HepG2 (cell line): ENCODE results near the gene CTAGE9. TPM values are rescaled to one million over a fixed set of nuclear protein-coding genes. Genes with fewer than 3 reads are reported as not detected.

ENCODE experiments used
- DRAP1 ChIP-seq: IDR thresholded peaks from 2 replicates; pipeline ENCODE4 v1.6.1; 2016; ENCODE audit warnings: missing genetic modification reagents, missing compliant biosample characterization
- ISL2 ChIP-seq: sonication (generic); formaldehyde crosslinking; IDR thresholded peaks from 2 replicates; pipeline ENCODE4 v1.5.0; 2020; ENCODE audit warnings: missing genetic modification reagents
- KLF11 ChIP-seq: IDR thresholded peaks from 2 replicates; pipeline ENCODE4 v1.6.1; 2016; ENCODE audit warnings: missing compliant biosample characterization
- MEF2D ChIP-seq: sonication (generic); formaldehyde crosslinking; IDR thresholded peaks from 2 replicates; pipeline ENCODE4 v1.5.1; 2020; ENCODE audit warnings: mild to moderate bottlenecking, missing genetic modification reagents
- PITX1 ChIP-seq: sonication (generic); formaldehyde crosslinking; IDR thresholded peaks from 2 replicates; pipeline ENCODE4 v1.5.1; 2020; ENCODE audit warnings: mild to moderate bottlenecking, missing genetic modification reagents
- RBM22 ChIP-seq: fragments of 200-400 bp; formaldehyde crosslinking; optimal IDR thresholded peaks from 2 replicates; pipeline ENCODE3; 2017; ENCODE audit warnings: mild to moderate bottlenecking, low read length, moderate library complexity
- TBX2 ChIP-seq: sonication (generic); formaldehyde crosslinking; IDR thresholded peaks from 2 replicates; pipeline ENCODE4 v1.5.0; 2020; ENCODE audit warnings: missing genetic modification reagents, mild to moderate bottlenecking, borderline replicate concordance
- THAP9 ChIP-seq: sonication (generic); formaldehyde crosslinking; IDR thresholded peaks from 2 replicates; pipeline ENCODE4; 2020; ENCODE audit warnings: missing genetic modification reagents, mild to moderate bottlenecking, borderline replicate concordance
- ZBTB1 ChIP-seq: sonication (generic); formaldehyde crosslinking; IDR thresholded peaks from 2 replicates; pipeline ENCODE4 v1.4.0; 2020; ENCODE audit warnings: missing genetic modification reagents, borderline replicate concordance
- ZBTB4 ChIP-seq: sonication (generic); formaldehyde crosslinking; IDR thresholded peaks from 2 replicates; pipeline ENCODE4 v1.4.0; 2020; ENCODE audit warnings: missing genetic modification reagents, mild to moderate bottlenecking, borderline replicate concordance
- ZHX1 ChIP-seq: sonication (generic); formaldehyde crosslinking; IDR thresholded peaks from 2 replicates; pipeline ENCODE4 v1.8.1; 2022; ENCODE audit warnings: low read depth, mild to moderate bottlenecking, missing genetic modification reagents
- ZMAT3 ChIP-seq: sonication (generic); formaldehyde crosslinking; conservative IDR thresholded peaks from 2 replicates; pipeline ENCODE4 v1.7.0; 2021; ENCODE audit warnings: missing genetic modification reagents
- ZNF3 ChIP-seq: IDR thresholded peaks from 2 replicates; pipeline ENCODE4 v1.7.0; 2017; ENCODE audit warnings: inconsistent platforms
- ZNF33B ChIP-seq: sonication (generic); formaldehyde crosslinking; IDR thresholded peaks from 2 replicates; pipeline ENCODE4 v1.5.1; 2020; ENCODE audit warnings: mild to moderate bottlenecking, missing genetic modification reagents
- ZNF484 ChIP-seq: sonication (generic); formaldehyde crosslinking; IDR thresholded peaks from 2 replicates; pipeline ENCODE4 v1.5.1; 2020; ENCODE audit warnings: mild to moderate bottlenecking, low read depth, missing genetic modification reagents, borderline replicate concordance
- ZNF496 ChIP-seq: sonication (generic); formaldehyde crosslinking; IDR thresholded peaks from 2 replicates; pipeline ENCODE4 v1.8.1; 2023; ENCODE audit warnings: mild to moderate bottlenecking, moderate library complexity, missing genetic modification reagents; ENCODE audit not compliant: insufficient replicate concordance
- ZNF800 ChIP-seq: sonication (generic); formaldehyde crosslinking; IDR thresholded peaks from 2 replicates; pipeline ENCODE4 v1.4.0; 2020; ENCODE audit warnings: missing genetic modification reagents
- polyA plus RNA-seq, 8 experiments: library from polyadenylated mRNA; depleted of rRNA in 3 of 8; stranded (reverse) in 7 of 8; unstranded in 1 of 8; fragments of >200 nt; fragmentation: Illumina TruSeq in 4 of 8; extraction: Trizol in 4 of 8; gene quantifications; 2 replicates each; pipeline versions ENCODE4 v1.2.1 to v1.2.3, GENCODE V29; 2011 to 2016; ENCODE audit warnings: low read depth in 4 of 8, missing spikeins in 1 of 8, mixed read lengths in 1 of 8; ENCODE audit not compliant: insufficient read depth in 1 of 8
- total RNA-seq, 5 experiments: library from RNA; depleted of rRNA; stranded (reverse); fragments of >200 nt; fragmentation: Illumina TruSeq; extraction: Trizol; gene quantifications; 2 replicates each; pipeline ENCODE4 v1.2.3, GENCODE V29; 2016; ENCODE audit warnings: low read depth in 1 of 5

CTAGE9 gene
- total and polyA plus RNA-seq, 2 of the 13 experiments (the other 11 are each of a cell fraction or from before 2014, with no cell fraction given), result not detected

- TF ChIP-seq ZBTB4 (CRISPR knock-in tag) (no peak), ZNF496 (no peak), MEF2D (peak; percentile 96), ZNF33B (no peak), PITX1 (peak; percentile 86), KLF11 (CRISPR knock-in tag) (no peak), RBM22 (no peak), ZNF3 (peak; percentile 24; the same call in 1 of the 2 replicates), ZMAT3 (CRISPR knock-in tag) (peak; percentile 76; the same call in 1 of the 2 replicates), ZHX1 (no peak), DRAP1 (CRISPR knock-in tag) (peak; percentile 77), ISL2 (CRISPR knock-in tag) (peak; percentile 92), ZBTB1 (no peak), THAP9 (CRISPR knock-in tag) (no peak), TBX2 (peak; percentile 95), ZNF484 (CRISPR knock-in tag) (no peak), ZNF800 (CRISPR knock-in tag) (peak; percentile 46; the same call in 1 of the 2 replicates)
Measured at GRCh38 chr6:131754715-131755567, 44.1 kb upstream of the CTAGE9 start (continued).
